DMS79 treated with DMSO at 0.1 percent for 48 hours (cell line): ENCODE results near the gene DOK6.

Experiments
- DNase-seq: peaks from one replicate; lab custom pipeline; 2025; lab: John Stamatoyannopoulos, UW

DOK6 gene

GRCh38 chr18:69689121-69689759 lies 288.6 kb downstream of the DOK6 start:
- DNase-seq = no peak

- DNase-seq = no peak
These were observed 290.5 kb downstream of the DOK6 start for GRCh38 chr18:69691008-69691760.

GRCh38 chr18:69697069-69697468 lies 296.4 kb downstream of the DOK6 start:
- no peak for DNase-seq

GRCh38 chr18:69697689-69698088 lies 297.0 kb downstream of the DOK6 start:
- DNase-seq = no peak

GRCh38 chr18:69701305-69701704 lies 300.6 kb downstream of the DOK6 start:
- no peak for DNase-seq

- DNase-seq = no peak
These were observed 302.8 kb downstream of the DOK6 start for GRCh38 chr18:69703461-69703860.

GRCh38 chr18:69705987-69706386 lies 305.3 kb downstream of the DOK6 start:
- DNase-seq = no peak

GRCh38 chr18:69708844-69709243 lies 308.2 kb downstream of the DOK6 start:
- no peak for DNase-seq

GRCh38 chr18:69715191-69715795 lies 314.6 kb downstream of the DOK6 start:
- DNase-seq = no peak

GRCh38 chr18:69717586-69717985 lies 316.9 kb downstream of the DOK6 start:
- no peak for DNase-seq

GRCh38 chr18:69718912-69719547 lies 318.3 kb downstream of the DOK6 start:
- no peak for DNase-seq

- DNase-seq = no peak
These were observed 319.7 kb downstream of the DOK6 start for GRCh38 chr18:69720422-69720821.

- DNase-seq = no peak
These were observed 322.7 kb downstream of the DOK6 start for GRCh38 chr18:69723434-69723833.

- no peak for DNase-seq
These were observed 324.3 kb downstream of the DOK6 start for GRCh38 chr18:69725009-69725408.

GRCh38 chr18:69725855-69726508 lies 325.3 kb downstream of the DOK6 start:
- DNase-seq = no peak

- DNase-seq = no peak
These were observed 327.4 kb downstream of the DOK6 start for GRCh38 chr18:69727912-69728572.

- no peak for DNase-seq
These were observed 330.0 kb downstream of the DOK6 start for GRCh38 chr18:69730664-69731063.

- DNase-seq = no peak
These were observed 333.8 kb downstream of the DOK6 start for GRCh38 chr18:69734536-69734935.

GRCh38 chr18:69736730-69737129 lies 336.0 kb downstream of the DOK6 start:
- DNase-seq = no peak

- DNase-seq = no peak
These were observed 337.2 kb downstream of the DOK6 start for GRCh38 chr18:69737851-69738250.

GRCh38 chr18:69747388-69747787 lies 346.7 kb downstream of the DOK6 start:
- no peak for DNase-seq
